H1 (cell line): ENCODE results near the gene DPYSL3. TPM values are rescaled to one million over a fixed set of nuclear protein-coding genes. Genes with fewer than 3 reads are reported as not detected.

ENCODE experiments used
- CTCF ChIA-PET: fragments of 300-600 bp; sonication (Branson Sonifier 250); formaldehyde crosslinking; loops from one replicate; lab custom pipeline; 2021; ENCODE audit not compliant: partially characterized antibody; lab: Charles Lee
- POLR2A ChIA-PET: fragments of 300-600 bp; sonication (Branson Sonifier 250); formaldehyde crosslinking; loops from one replicate; lab custom pipeline; 2021; ENCODE audit warnings: inconsistent platforms; ENCODE audit not compliant: partially characterized antibody; lab: Charles Lee
- DNase-seq, 2 experiments: peaks; one replicate each; pipeline versions ENCODE4 v3.0.0 to v3.0.0-alpha.2; 2010 to 2022; ENCODE audit warnings: low spot score in 2 of 2, low read depth in 1 of 2, mixed read lengths in 1 of 2
- FAIRE-seq: peaks from 2 replicates; lab custom pipeline; 2011; peaks lifted over from hg19 to GRCh38; lab: Jason Lieb, UNC
- H2AFZ ChIP-seq: 2 replicates; pipeline ENCODE4 v1.8.1; 2012; ENCODE audit warnings: low read length, inconsistent platforms
- H2AK5ac ChIP-seq: 2 replicates; pipeline ENCODE4 v1.6.1; 2013; ENCODE audit warnings: low read depth, low read length
- H2BK120ac ChIP-seq: replicated peaks from 2 replicates; pipeline ENCODE3; 2013; ENCODE audit warnings: low read depth, low read length, inconsistent platforms
- H2BK12ac ChIP-seq: 2 replicates; pipeline ENCODE4 v1.6.1; 2013; ENCODE audit warnings: low read depth, low read length
- H2BK15ac ChIP-seq: 2 replicates; pipeline ENCODE4 v1.6.1; 2013; ENCODE audit warnings: low read length
- H2BK20ac ChIP-seq: 2 replicates; pipeline ENCODE4 v1.6.1; 2013; ENCODE audit warnings: low read length
- H2BK5ac ChIP-seq: 2 replicates; pipeline ENCODE4 v1.6.1; 2013; ENCODE audit warnings: low read depth, low read length
- H3K14ac ChIP-seq: 2 replicates; pipeline ENCODE4 v1.6.1; 2013; ENCODE audit warnings: inconsistent platforms; ENCODE audit not compliant: insufficient read length
- H3K18ac ChIP-seq: 2 replicates; pipeline ENCODE4 v1.6.1; 2013; ENCODE audit warnings: low read length; ENCODE audit errors: extremely low read depth
- H3K23ac ChIP-seq: 2 replicates; pipeline ENCODE4 v1.6.1; 2013; ENCODE audit warnings: inconsistent platforms; ENCODE audit not compliant: insufficient read length
- H3K23me2 ChIP-seq: 2 replicates; pipeline ENCODE4 v1.6.1; 2013; ENCODE audit warnings: low read depth, low read length
- H3K27ac ChIP-seq: 2 replicates; pipeline ENCODE4 v1.6.1; 2011; ENCODE audit warnings: low read depth, low read length, inconsistent platforms
- H3K27me3 ChIP-seq, 4 experiments: replicated peaks in 1 of 4; 1 replicate in 1 of 4; 2 replicates in 3 of 4; pipeline versions ENCODE4 v1.6.1 to v1.8.1; 2011 to 2013; ENCODE audit warnings: low read length in 3 of 4, mild to moderate bottlenecking in 3 of 4, inconsistent platforms in 2 of 4, mixed read lengths in 2 of 4, moderate library complexity in 1 of 4; ENCODE audit not compliant: control insufficient read depth in 3 of 4, insufficient read depth in 3 of 4; ENCODE audit errors: extremely low read depth in 1 of 4
- H3K36me3 ChIP-seq, 4 experiments: 2 replicates each; pipeline versions ENCODE4 v1.6.1 to v1.8.1; 2011 to 2013; ENCODE audit warnings: mild to moderate bottlenecking in 4 of 4, low read length in 3 of 4, moderate library complexity in 2 of 4, control low read depth in 1 of 4, inconsistent platforms in 1 of 4; ENCODE audit not compliant: insufficient read depth in 4 of 4, control insufficient read depth in 2 of 4
- H3K4ac ChIP-seq: replicated peaks from 2 replicates; pipeline ENCODE3; 2013; ENCODE audit warnings: low read length, low read depth, mixed read lengths, inconsistent platforms; ENCODE audit not compliant: insufficient read length
- H3K4me1 ChIP-seq, 4 experiments: replicated peaks in 1 of 4; 1 replicate in 1 of 4; 2 replicates in 3 of 4; pipeline versions ENCODE4 v1.6.1 to v1.8.1; 2011 to 2013; ENCODE audit warnings: low read length in 3 of 4, inconsistent platforms in 2 of 4, mixed read lengths in 1 of 4; ENCODE audit not compliant: insufficient read depth in 4 of 4, control insufficient read depth in 3 of 4
- H3K4me2 ChIP-seq, 2 experiments: 2 replicates each; pipeline versions ENCODE4 v1.6.1 to v1.8.1; 2011 to 2013; ENCODE audit warnings: low read depth in 2 of 2, low read length in 2 of 2, control low read depth in 1 of 2, inconsistent platforms in 1 of 2, mild to moderate bottlenecking in 1 of 2; ENCODE audit not compliant: insufficient read depth in 1 of 2
- H3K4me3 ChIP-seq, 4 experiments: fragments of 200-600, 300-600 bp in 1 of 4; sonication (generic), shearing (Covaris generic), sonication (Bioruptor Twin) in 1 of 4; 2 replicates each; pipeline versions ENCODE4 v1.5.1 to v1.8.1; 2011 to 2016; ENCODE audit warnings: low read length in 4 of 4, low read depth in 3 of 4, control low read depth in 2 of 4, inconsistent platforms in 2 of 4, mild to moderate bottlenecking in 2 of 4, mixed read lengths in 1 of 4, moderate library complexity in 1 of 4; ENCODE audit not compliant: insufficient read depth in 2 of 4; ENCODE audit errors: extremely low read depth in 1 of 4
- H3K56ac ChIP-seq: replicated peaks from 2 replicates; pipeline ENCODE3; 2013; ENCODE audit warnings: low read depth, mild to moderate bottlenecking, mixed read lengths, low read length, inconsistent platforms; ENCODE audit not compliant: insufficient read length
- H3K79me1 ChIP-seq: 2 replicates; pipeline ENCODE4 v1.6.1; 2013; ENCODE audit warnings: low read depth, low read length, control low read depth
- H3K79me2 ChIP-seq, 2 experiments: 2 replicates each; pipeline versions ENCODE4 v1.6.1 to v1.8.1; 2012 to 2013; ENCODE audit warnings: low read length in 2 of 2, mild to moderate bottlenecking in 2 of 2, inconsistent platforms in 1 of 2; ENCODE audit not compliant: insufficient read depth in 2 of 2, control insufficient read depth in 1 of 2
- H3K9ac ChIP-seq, 4 experiments: replicated peaks in 1 of 4; 1 replicate in 1 of 4; 2 replicates in 3 of 4; pipeline versions ENCODE4 v1.6.1 to v1.8.1; 2011 to 2013; ENCODE audit warnings: low read depth in 3 of 4, low read length in 3 of 4, control low read depth in 2 of 4, mild to moderate bottlenecking in 2 of 4, moderate library complexity in 2 of 4, inconsistent platforms in 1 of 4; ENCODE audit errors: extremely low read depth in 1 of 4
- H3K9me3 ChIP-seq, 2 experiments: 2 replicates each; pipeline versions ENCODE4 v1.6.1 to v1.8.1; 2012 to 2013; ENCODE audit warnings: mild to moderate bottlenecking in 2 of 2, moderate library complexity in 2 of 2, control low read depth in 1 of 2, inconsistent platforms in 1 of 2, low read depth in 1 of 2, low read length in 1 of 2, mixed read lengths in 1 of 2; ENCODE audit not compliant: insufficient read depth in 2 of 2
- H4K20me1 ChIP-seq, 2 experiments: replicated peaks in 1 of 2; 2 replicates each; pipeline versions ENCODE3 to v1.8.1; 2011 to 2013; ENCODE audit warnings: inconsistent platforms in 2 of 2, low read length in 2 of 2, mild to moderate bottlenecking in 1 of 2; ENCODE audit not compliant: insufficient read depth in 2 of 2, control insufficient read depth in 1 of 2
- H4K5ac ChIP-seq: 2 replicates; pipeline ENCODE4 v1.6.1; 2013; ENCODE audit warnings: low read length, low read depth, mixed read lengths, inconsistent platforms; ENCODE audit not compliant: insufficient read length
- H4K8ac ChIP-seq: 2 replicates; pipeline ENCODE4 v1.8.0; 2013; ENCODE audit warnings: mild to moderate bottlenecking, moderate library complexity, low read length, inconsistent platforms; ENCODE audit not compliant: insufficient read depth; ENCODE audit errors: extremely low read depth
- H4K91ac ChIP-seq: replicated peaks from 2 replicates; pipeline ENCODE3; 2013; ENCODE audit warnings: low read length, mixed read lengths, inconsistent platforms; ENCODE audit not compliant: insufficient read length
- CEBPB ChIP-seq: IDR thresholded peaks from 2 replicates; pipeline ENCODE4 v1.6.1; 2012; ENCODE audit warnings: low read depth, low read length
- EGR1 ChIP-seq: IDR thresholded peaks from 2 replicates; pipeline ENCODE4 v1.6.1; 2011; ENCODE audit warnings: low read depth, low read length, borderline replicate concordance
- GTF2F1 ChIP-seq: IDR thresholded peaks from 2 replicates; pipeline ENCODE4 v1.6.1; 2012; ENCODE audit warnings: low read depth, low read length, improper control_type of control experiment, borderline replicate concordance
- JUND ChIP-seq: IDR thresholded peaks from 2 replicates; pipeline ENCODE4 v1.6.1; 2011; ENCODE audit warnings: mild to moderate bottlenecking, improper control_type of control experiment, low read length
- PHF8 ChIP-seq: fragments of 200-600 bp; sonication (generic); conservative IDR thresholded peaks from 2 replicates; pipeline ENCODE4 v1.7.1; 2012; ENCODE audit warnings: low read depth, mild to moderate bottlenecking, inconsistent platforms, low read length, moderate library complexity
- POLR2AphosphoS5 ChIP-seq: IDR thresholded peaks from 2 replicates; pipeline ENCODE4 v1.6.1; 2011; ENCODE audit warnings: low read depth, low read length
- RNF2 ChIP-seq: fragments of 200-900, 300-1000 bp; sonication (generic); IDR thresholded peaks from 2 replicates; pipeline ENCODE4 v1.7.1; 2016; ENCODE audit warnings: borderline replicate concordance, low read depth, mild to moderate bottlenecking, antibody characterized with exemption, low read length; ENCODE audit not compliant: poor library complexity, severe bottlenecking; ENCODE audit errors: missing control alignments
- SAP30 ChIP-seq: fragments of 300-600 bp; sonication (generic); IDR thresholded peaks from 2 replicates; pipeline ENCODE4 v1.7.1; 2012; ENCODE audit warnings: low read length, moderate library complexity, mild to moderate bottlenecking, inconsistent platforms; ENCODE audit not compliant: insufficient read depth, insufficient replicate concordance
- SUZ12 ChIP-seq: fragments of 200-600 bp; sonication (generic); IDR thresholded peaks from 2 replicates; pipeline ENCODE4 v1.6.1; 2012; ENCODE audit warnings: mild to moderate bottlenecking, inconsistent platforms, low read length, moderate library complexity, mixed read lengths
- WGBS, 2 experiments: shearing (Covaris generic) in 1 of 2; methylation state at CpG; one replicate each; pipeline versions ENCODE4 v1.1.6 to v1.1.7; 2013 to 2015; ENCODE audit warnings: low lambda C conversion rate in 2 of 2, mixed read lengths in 2 of 2, inconsistent platforms in 1 of 2, low coverage in 1 of 2, missing lambda C conversion rate in 1 of 2; ENCODE audit not compliant: insufficient replicate concordance in 2 of 2, insufficient coverage in 1 of 2, insufficient read length in 1 of 2; ENCODE audit errors: extremely low coverage in 1 of 2, missing lambda C conversion rate in 1 of 2; 5-methylcytosine and 5-hydroxymethylcytosine counted together
- polyA plus RNA-seq, 7 experiments: library from polyadenylated mRNA; depleted of rRNA in 3 of 7; stranded (reverse) in 5 of 7; unstranded in 2 of 7; fragments of >200 nt in 5 of 7; fragments of 200-250 nt in 2 of 7; gene quantifications; 1 replicate in 5 of 7; 2 replicates in 1 of 7; 4 replicates in 1 of 7; pipeline versions ENCODE4 v1.2.1 to v1.2.3, GENCODE V29; 2011 to 2013; ENCODE audit warnings: missing spikeins in 2 of 7, mixed read lengths in 2 of 7
- total RNA-seq: library from RNA; stranded (reverse); fragmentation: NEBNext Ultra II Directional; extraction: Animal tissue kit (Norgen Biotek cat#: 25700); gene quantifications from 2 replicates; pipeline ENCODE4 v1.2.1, GENCODE V29; 2021
- TF ChIP-seq, protein P1 (sequence below), 3 experiments: IDR thresholded peaks; 1 replicate in 2 of 3; 2 replicates in 1 of 3; pipeline versions ENCODE4 v1.5.1 to v1.6.1; 2011; ENCODE audit warnings: low read length in 3 of 3, mild to moderate bottlenecking in 3 of 3, inconsistent platforms in 2 of 3, low read depth in 1 of 3, moderate library complexity in 1 of 3; ENCODE audit not compliant: insufficient read depth in 1 of 3; ENCODE audit errors: control extremely low read depth in 1 of 3

The DPYSL3 gene
- total and polyA plus RNA-seq, 2 of the 8 experiments (the other 6 are each of a cell fraction or from before 2014, with no cell fraction given), result 268 to 387 TPM

DNA sequence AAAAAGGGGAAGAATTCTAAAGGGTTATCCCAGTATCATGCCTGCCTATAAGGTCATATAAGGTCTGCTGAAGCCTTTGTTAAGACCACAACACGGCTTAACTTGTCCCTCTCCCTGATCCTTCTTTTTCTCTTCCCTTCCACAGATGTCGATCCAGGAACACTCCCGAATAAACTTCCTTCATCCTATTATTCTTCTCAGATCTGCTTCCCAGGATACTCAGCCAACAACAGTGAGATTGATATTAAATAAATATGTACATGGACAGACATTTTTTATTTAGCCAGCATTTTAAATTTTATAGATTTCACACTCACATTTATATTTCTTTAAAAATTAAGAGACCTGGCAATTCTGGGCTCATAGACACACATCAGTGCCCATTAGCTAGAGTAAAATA, 44.1 kb downstream of the DPYSL3 start:
- Histone ChIP-seq H3K79me2 (peaks cover 3 to 78% of the 10 kb centered on the region in 2 experiments), H3K36me3 (no peaks in the 10 kb centered on the region), H3K4me1 (peaks cover 3 to 27% (median 13%) of the 10 kb centered on the region in 4 experiments; a peak in 6 of 7 replicates), H3K4me2 (no peak overlapping the region), H2BK5ac (no peak overlapping the region), H2BK15ac (no peak overlapping the region), H3K9ac (no peak overlapping the region), H3K23me2 (no peaks in the 10 kb centered on the region), H2AFZ (no peak overlapping the region), H2BK12ac (no peak overlapping the region), H2BK20ac (no peak overlapping the region), H3K27me3 (no peaks in the 10 kb centered on the region), H2BK120ac (no peak overlapping the region), H4K8ac (no peak overlapping the region), H2AK5ac (no peak overlapping the region; the same call in 1 of the 2 replicates), H4K5ac (no peak overlapping the region), H3K14ac (no peak overlapping the region), H3K9me3 (no peaks in the 10 kb centered on the region; a peak in 1 of 4 replicates), H3K56ac (no peak overlapping the region), H3K18ac (no peak overlapping the region), H3K79me1 (peaks cover 5% of the 10 kb centered on the region; the same call in 1 of the 2 replicates), H4K91ac (peak overlapping the region; percentile 40), H4K20me1 (no peaks in the 10 kb centered on the region), H3K4ac (no peak overlapping the region), H3K27ac (no peak overlapping the region), H3K23ac (no peak overlapping the region), H3K4me3 (no peak overlapping the region)
- CTCF ChIA-PET, result interaction anchor here (0.9 to 5.0 kb wide), 20 partner anchors 9 to 116 kb away, joined by 3 to 68 read pairs (median 11); partner anchors contain the start of gene DPYSL3
- DNase-seq (no peak), FAIRE-seq (no peak)
- POLR2A ChIA-PET, result interaction anchor here (1.2 to 2.2 kb wide), 5 partner anchors 10 to 102 kb away, joined by 3 to 12 read pairs (median 7); no protein-coding TSS in a partner anchor
- whole genome bisulfite sequencing, 2 experiments, result 85% methylated on average over 3 of the region's 3 CpGs; no CpG with 5 or more reads in 1 of the 2 experiments
- TF ChIP-seq SUZ12 (no peak), CEBPB (no peak), RNF2 (no peak), SAP30 (no peak), JUND (no peak), GTF2F1 (no peak), EGR1 (no peak), PHF8 (no peak), POLR2AphosphoS5 (no peak)
- TF ChIP-seq, protein P1, sequence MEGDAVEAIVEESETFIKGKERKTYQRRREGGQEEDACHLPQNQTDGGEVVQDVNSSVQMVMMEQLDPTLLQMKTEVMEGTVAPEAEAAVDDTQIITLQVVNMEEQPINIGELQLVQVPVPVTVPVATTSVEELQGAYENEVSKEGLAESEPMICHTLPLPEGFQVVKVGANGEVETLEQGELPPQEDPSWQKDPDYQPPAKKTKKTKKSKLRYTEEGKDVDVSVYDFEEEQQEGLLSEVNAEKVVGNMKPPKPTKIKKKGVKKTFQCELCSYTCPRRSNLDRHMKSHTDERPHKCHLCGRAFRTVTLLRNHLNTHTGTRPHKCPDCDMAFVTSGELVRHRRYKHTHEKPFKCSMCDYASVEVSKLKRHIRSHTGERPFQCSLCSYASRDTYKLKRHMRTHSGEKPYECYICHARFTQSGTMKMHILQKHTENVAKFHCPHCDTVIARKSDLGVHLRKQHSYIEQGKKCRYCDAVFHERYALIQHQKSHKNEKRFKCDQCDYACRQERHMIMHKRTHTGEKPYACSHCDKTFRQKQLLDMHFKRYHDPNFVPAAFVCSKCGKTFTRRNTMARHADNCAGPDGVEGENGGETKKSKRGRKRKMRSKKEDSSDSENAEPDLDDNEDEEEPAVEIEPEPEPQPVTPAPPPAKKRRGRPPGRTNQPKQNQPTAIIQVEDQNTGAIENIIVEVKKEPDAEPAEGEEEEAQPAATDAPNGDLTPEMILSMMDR (IDR thresholded peaks at IDR 0.05; ENCODE audit: control extremely low read depth in 1 of 3, insufficient read depth in 1 of 3, low read depth in 1 of 3, low read length in 3 of 3), result no peak
